Lower leg skin (tissue), 4 donors: ENCODE results near the gene ZFTA. TPM values are rescaled to one million over a fixed set of nuclear protein-coding genes. Genes with fewer than 3 reads are reported as not detected.

Source experiments
- DNase-seq, 2 donors: peaks; one replicate each; pipeline ENCODE4 v3.0.0-alpha.2; 2019; ENCODE audit warnings: low spot score in 2 of 2
- H3K4me3 ChIP-seq: fragments of 200-600 bp; sonication (generic); 2 replicates; pipeline ENCODE4 v1.5.1; 2017; ENCODE audit warnings: mild to moderate bottlenecking, low read depth; ENCODE audit not compliant: poor library complexity, severe bottlenecking
- POLR2A ChIP-seq, 2 donors: fragments of 450-650 bp; IDR thresholded peaks; one replicate each; pipeline ENCODE4 v1.6.1; 2016 to 2017; ENCODE audit warnings: antibody characterized with exemption in 2 of 2, mild to moderate bottlenecking in 1 of 2, moderate library complexity in 1 of 2
- WGBS, 2 donors: methylation state at CpG; one replicate each; pipeline ENCODE4 v1.1.5; 2018; 5-methylcytosine and 5-hydroxymethylcytosine counted together
- intact Hi-C: fragments of 100-400 bp; cut with DNase I; formaldehyde crosslinking; loops from one replicate; pipeline ENCODE4 v1.15.0; 2023; ENCODE audit warnings: low total_unique reads
- total RNA-seq, 4 donors: library from RNA; depleted of rRNA; stranded (reverse); fragments of >200 nt; gene quantifications; one replicate each; pipeline ENCODE4 v1.1.0, GENCODE V29; 2016
- TF ChIP-seq, protein P1 (sequence below), 3 donors: fragments of 450-650 bp; IDR thresholded peaks; one replicate each; pipeline ENCODE4 v1.5.1; 2016; ENCODE audit warnings: antibody characterized with exemption in 3 of 3, mild to moderate bottlenecking in 3 of 3, moderate library complexity in 2 of 3

The ZFTA gene
- total RNA-seq, 4 donors from 2014 or later: 7.8 to 9.8 (median 8.6) TPM

- H3K4me3 ChIP-seq: no peak overlapping the region
- intact Hi-C loops: loop anchor here (10.0 kb wide), 1 partner anchor 275 kb away; no protein-coding TSS in a partner anchor
- 83 to 93% methylated on average over 4 of the region's 4 CpGs for WGBS, 2 donors
- peak in 1 of 2 donors; percentile 14 for DNase-seq
- TF ChIP-seq, protein P1, sequence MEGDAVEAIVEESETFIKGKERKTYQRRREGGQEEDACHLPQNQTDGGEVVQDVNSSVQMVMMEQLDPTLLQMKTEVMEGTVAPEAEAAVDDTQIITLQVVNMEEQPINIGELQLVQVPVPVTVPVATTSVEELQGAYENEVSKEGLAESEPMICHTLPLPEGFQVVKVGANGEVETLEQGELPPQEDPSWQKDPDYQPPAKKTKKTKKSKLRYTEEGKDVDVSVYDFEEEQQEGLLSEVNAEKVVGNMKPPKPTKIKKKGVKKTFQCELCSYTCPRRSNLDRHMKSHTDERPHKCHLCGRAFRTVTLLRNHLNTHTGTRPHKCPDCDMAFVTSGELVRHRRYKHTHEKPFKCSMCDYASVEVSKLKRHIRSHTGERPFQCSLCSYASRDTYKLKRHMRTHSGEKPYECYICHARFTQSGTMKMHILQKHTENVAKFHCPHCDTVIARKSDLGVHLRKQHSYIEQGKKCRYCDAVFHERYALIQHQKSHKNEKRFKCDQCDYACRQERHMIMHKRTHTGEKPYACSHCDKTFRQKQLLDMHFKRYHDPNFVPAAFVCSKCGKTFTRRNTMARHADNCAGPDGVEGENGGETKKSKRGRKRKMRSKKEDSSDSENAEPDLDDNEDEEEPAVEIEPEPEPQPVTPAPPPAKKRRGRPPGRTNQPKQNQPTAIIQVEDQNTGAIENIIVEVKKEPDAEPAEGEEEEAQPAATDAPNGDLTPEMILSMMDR (IDR thresholded peaks at IDR 0.05): no peak
Observed at GRCh38 chr11:63749624-63750023, 19.0 kb downstream of the ZFTA start.

DNA sequence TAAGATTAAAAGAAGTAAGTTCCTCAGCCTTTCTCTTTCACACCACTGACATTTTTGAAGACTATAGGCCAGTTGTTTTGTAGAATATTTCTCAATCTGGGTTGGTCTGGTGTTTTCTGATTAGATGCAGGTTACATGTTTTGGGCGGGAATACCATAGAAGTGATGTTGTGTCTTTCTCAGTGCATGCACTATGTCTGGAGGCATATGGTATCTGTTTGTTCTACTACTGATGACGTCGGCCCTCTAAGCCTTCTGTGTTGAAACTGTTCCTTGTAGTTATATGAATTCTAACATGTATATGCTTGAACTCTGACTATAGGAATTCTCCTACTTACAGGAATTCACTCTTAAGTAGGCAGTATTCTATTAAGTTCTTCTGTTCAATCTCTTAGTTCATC lies 21.6 kb downstream of the ZFTA start:
- TF ChIP-seq, protein P1 (IDR thresholded peaks at IDR 0.05): no peak
- TF ChIP-seq POLR2A (IDR thresholded peaks at IDR 0.05): no peak
- intact Hi-C loops: loop anchor here (10.0 kb wide), 1 partner anchor 272 kb away; no protein-coding TSS in a partner anchor
- H3K4me3 ChIP-seq: no peak overlapping the region
- DNase-seq: no peak
- 52 to 62% methylated on average over 3 of the region's 3 CpGs for WGBS, 2 donors

GRCh38 chr11:63745304-63746170 lies 23.0 kb downstream of the ZFTA start:
- intact Hi-C loops: loop anchor here (10.0 kb wide), 1 partner anchor 271 kb away; no protein-coding TSS in a partner anchor
- peak in 1 of 2 donors; percentile 67 for DNase-seq
- 84 to 86% methylated on average over 13 of the region's 13 CpGs for WGBS, 2 donors
- no peak for TF ChIP-seq POLR2A (IDR thresholded peaks at IDR 0.05)
- TF ChIP-seq, protein P1 (IDR thresholded peaks at IDR 0.05): no peak
- H3K4me3 ChIP-seq: no peak overlapping the region

GRCh38 chr11:63738720-63739360 lies 29.7 kb downstream of the ZFTA start:
- TF ChIP-seq POLR2A (IDR thresholded peaks at IDR 0.05): no peak
- TF ChIP-seq, protein P1 (IDR thresholded peaks at IDR 0.05): peak in 1 of 3 donors; percentile 69
- DNase-seq: peak; percentile 83 to 95
- WGBS, 2 donors: 20 to 22% methylated on average over 8 of the region's 8 CpGs
- intact Hi-C loops: no loop called here
- no peak overlapping the region for H3K4me3 ChIP-seq

DNA sequence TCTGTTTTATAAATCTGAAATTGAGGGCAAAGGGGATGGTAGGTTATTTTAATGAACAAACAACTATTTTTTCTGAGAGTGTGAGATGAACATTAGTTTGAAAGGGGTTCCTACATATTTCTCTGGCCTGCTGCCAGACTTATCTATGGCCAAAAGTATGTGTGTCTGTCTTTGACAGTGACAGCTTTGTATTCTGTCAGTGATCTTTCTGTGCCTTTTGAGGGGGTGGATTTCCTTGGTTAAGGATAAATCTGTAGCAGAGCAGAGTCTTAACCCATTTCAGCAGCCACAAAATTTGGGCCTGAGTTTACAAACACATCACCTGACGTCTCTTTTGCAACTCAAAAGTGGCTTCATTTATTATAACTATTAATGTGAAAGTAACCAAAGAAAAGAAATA lies 30.9 kb downstream of the ZFTA start:
- intact Hi-C loops: no loop called here
- TF ChIP-seq, protein P1 (IDR thresholded peaks at IDR 0.05): no peak
- TF ChIP-seq POLR2A (IDR thresholded peaks at IDR 0.05): no peak
- WGBS, 2 donors: 40 to 76% methylated on average over 1 of the region's 1 CpG

More for the DNA sequence above, 30.9 kb downstream of the ZFTA start:
- DNase-seq: no peak
- no peak overlapping the region for H3K4me3 ChIP-seq
